Endometrium (tissue), 2 donors: ENCODE results near the gene HCN4.

ENCODE experiments used
- FAIRE-seq: peaks from 2 replicates; lab custom pipeline; 2012; peaks lifted over from hg19 to GRCh38; lab: Jason Lieb, UNC
- donor health status: control.
- donor health status: control.

HCN4 gene

GRCh38 chr15:73378089-73378488, 9.3 kb upstream of the HCN4 start:
- no peak for FAIRE-seq

- FAIRE-seq, result no peak
Measured at GRCh38 chr15:73375755-73376305, 7.1 kb upstream of the HCN4 start.

- FAIRE-seq, result no peak
Measured at GRCh38 chr15:73375012-73375411, 6.3 kb upstream of the HCN4 start.

GRCh38 chr15:73374604-73375003, 5.8 kb upstream of the HCN4 start:
- no peak for FAIRE-seq

GRCh38 chr15:73373221-73373620, 4.5 kb upstream of the HCN4 start:
- FAIRE-seq, result no peak

- FAIRE-seq, result no peak
Measured at GRCh38 chr15:73371812-73372211, 3.1 kb upstream of the HCN4 start.

GRCh38 chr15:73370151-73370550, 1.4 kb upstream of the HCN4 start:
- no peak for FAIRE-seq

- no peak for FAIRE-seq
Measured at GRCh38 chr15:73369154-73369694, 466 bp upstream of the HCN4 start.

GRCh38 chr15:73367624-73368300, 996 bp downstream of the HCN4 start:
- FAIRE-seq, result no peak

GRCh38 chr15:73366766-73367623, 1.8 kb downstream of the HCN4 start:
- FAIRE-seq, result no peak

- no peak for FAIRE-seq
Measured at GRCh38 chr15:73364070-73364469, 4.7 kb downstream of the HCN4 start.

GRCh38 chr15:73362900-73363299, 5.9 kb downstream of the HCN4 start:
- no peak for FAIRE-seq

- FAIRE-seq, result no peak
Measured at GRCh38 chr15:73361337-73361736, 7.4 kb downstream of the HCN4 start.

GRCh38 chr15:73359651-73360050, 9.1 kb downstream of the HCN4 start:
- no peak for FAIRE-seq

- no peak for FAIRE-seq
Measured at GRCh38 chr15:73357999-73358665, 10.6 kb downstream of the HCN4 start.

- FAIRE-seq, result no peak
Measured at GRCh38 chr15:73355612-73356265, 13.0 kb downstream of the HCN4 start.

GRCh38 chr15:73354241-73354640, 14.5 kb downstream of the HCN4 start:
- FAIRE-seq, result no peak

GRCh38 chr15:73353734-73354133, 15.0 kb downstream of the HCN4 start:
- FAIRE-seq, result no peak

GRCh38 chr15:73352082-73352481, 16.7 kb downstream of the HCN4 start:
- no peak for FAIRE-seq

- no peak for FAIRE-seq
Measured at GRCh38 chr15:73349191-73349590, 19.6 kb downstream of the HCN4 start.

GRCh38 chr15:73346735-73347312, 21.9 kb downstream of the HCN4 start:
- no peak for FAIRE-seq

GRCh38 chr15:73345658-73346057, 23.1 kb downstream of the HCN4 start:
- no peak for FAIRE-seq
